Measurements from ENCODE around the gene EPN3. TPM values are rescaled to one million over a fixed set of nuclear protein-coding genes. Genes with fewer than 3 reads are reported as not detected.

Gene EPN3
- total and polyA plus RNA-seq, 4 donors: 1.3 to 2.6 (median 2.5) TPM

DNA sequence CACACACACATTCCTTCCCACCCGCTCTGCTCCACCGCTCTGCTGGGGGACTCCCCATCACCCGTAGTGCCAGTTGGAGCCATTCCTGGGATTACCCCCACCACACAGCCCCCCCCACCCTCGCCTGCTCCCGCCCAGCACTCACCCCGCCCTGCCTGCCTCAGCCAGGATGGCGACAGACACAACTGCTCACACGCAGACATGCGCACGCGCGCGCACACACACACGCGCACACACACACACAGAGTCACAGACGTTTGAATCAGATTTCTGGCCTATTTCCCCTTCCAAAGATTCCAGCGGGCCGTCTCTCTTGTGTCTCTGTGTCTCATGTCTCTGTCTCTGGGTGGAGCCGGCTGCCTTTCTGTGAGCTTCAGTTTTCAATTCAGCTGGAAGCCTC lies 32.4 kb downstream of the EPN3 start:
- Histone ChIP-seq H3K9me3 (ENCODE audit: control insufficient read depth in 4 of 4, insufficient read depth in 3 of 4, low read length in 3 of 4) (peaks cover 0 to 2% (median 0%) of the 10 kb centered on the region in 4 donors), H3K27me3 (ENCODE audit: control insufficient read depth in 3 of 3, insufficient read depth in 3 of 3, low read length in 2 of 3) (peaks cover 0 to 20% (median 6%) of the 10 kb centered on the region in 3 donors), H3K4me1 (ENCODE audit: control insufficient read depth in 5 of 5, insufficient read depth in 5 of 5, low read length in 5 of 5) (peaks cover 0 to 52% (median 20%) of the 10 kb centered on the region in 5 donors), H3K4me3 (no peak overlapping the region), H3K9ac (ENCODE audit: insufficient read depth in 1 of 2, low read length in 2 of 2) (no peak overlapping the region), H3K27ac (ENCODE audit: low read depth in 1 of 2, low read length in 1 of 2) (no peak overlapping the region), H3K36me3 (ENCODE audit: control insufficient read depth in 4 of 4, insufficient read depth in 4 of 4, low read length in 4 of 4) (peaks cover 0 to 8% (median 0%) of the 10 kb centered on the region in 4 donors)
- TF ChIP-seq, protein P1, sequence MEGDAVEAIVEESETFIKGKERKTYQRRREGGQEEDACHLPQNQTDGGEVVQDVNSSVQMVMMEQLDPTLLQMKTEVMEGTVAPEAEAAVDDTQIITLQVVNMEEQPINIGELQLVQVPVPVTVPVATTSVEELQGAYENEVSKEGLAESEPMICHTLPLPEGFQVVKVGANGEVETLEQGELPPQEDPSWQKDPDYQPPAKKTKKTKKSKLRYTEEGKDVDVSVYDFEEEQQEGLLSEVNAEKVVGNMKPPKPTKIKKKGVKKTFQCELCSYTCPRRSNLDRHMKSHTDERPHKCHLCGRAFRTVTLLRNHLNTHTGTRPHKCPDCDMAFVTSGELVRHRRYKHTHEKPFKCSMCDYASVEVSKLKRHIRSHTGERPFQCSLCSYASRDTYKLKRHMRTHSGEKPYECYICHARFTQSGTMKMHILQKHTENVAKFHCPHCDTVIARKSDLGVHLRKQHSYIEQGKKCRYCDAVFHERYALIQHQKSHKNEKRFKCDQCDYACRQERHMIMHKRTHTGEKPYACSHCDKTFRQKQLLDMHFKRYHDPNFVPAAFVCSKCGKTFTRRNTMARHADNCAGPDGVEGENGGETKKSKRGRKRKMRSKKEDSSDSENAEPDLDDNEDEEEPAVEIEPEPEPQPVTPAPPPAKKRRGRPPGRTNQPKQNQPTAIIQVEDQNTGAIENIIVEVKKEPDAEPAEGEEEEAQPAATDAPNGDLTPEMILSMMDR (IDR thresholded peaks at IDR 0.05; ENCODE audit: control extremely low read depth, extremely low read depth): no peak
- ATAC-seq (ENCODE audit: insufficient read depth, low FRiP score): no peak
- 20 to 43% methylated on average over 19 of the region's 19 CpGs for WGBS, 2 donors
- peak; percentile 88 to 94 (median 89) for DNase-seq

DNA sequence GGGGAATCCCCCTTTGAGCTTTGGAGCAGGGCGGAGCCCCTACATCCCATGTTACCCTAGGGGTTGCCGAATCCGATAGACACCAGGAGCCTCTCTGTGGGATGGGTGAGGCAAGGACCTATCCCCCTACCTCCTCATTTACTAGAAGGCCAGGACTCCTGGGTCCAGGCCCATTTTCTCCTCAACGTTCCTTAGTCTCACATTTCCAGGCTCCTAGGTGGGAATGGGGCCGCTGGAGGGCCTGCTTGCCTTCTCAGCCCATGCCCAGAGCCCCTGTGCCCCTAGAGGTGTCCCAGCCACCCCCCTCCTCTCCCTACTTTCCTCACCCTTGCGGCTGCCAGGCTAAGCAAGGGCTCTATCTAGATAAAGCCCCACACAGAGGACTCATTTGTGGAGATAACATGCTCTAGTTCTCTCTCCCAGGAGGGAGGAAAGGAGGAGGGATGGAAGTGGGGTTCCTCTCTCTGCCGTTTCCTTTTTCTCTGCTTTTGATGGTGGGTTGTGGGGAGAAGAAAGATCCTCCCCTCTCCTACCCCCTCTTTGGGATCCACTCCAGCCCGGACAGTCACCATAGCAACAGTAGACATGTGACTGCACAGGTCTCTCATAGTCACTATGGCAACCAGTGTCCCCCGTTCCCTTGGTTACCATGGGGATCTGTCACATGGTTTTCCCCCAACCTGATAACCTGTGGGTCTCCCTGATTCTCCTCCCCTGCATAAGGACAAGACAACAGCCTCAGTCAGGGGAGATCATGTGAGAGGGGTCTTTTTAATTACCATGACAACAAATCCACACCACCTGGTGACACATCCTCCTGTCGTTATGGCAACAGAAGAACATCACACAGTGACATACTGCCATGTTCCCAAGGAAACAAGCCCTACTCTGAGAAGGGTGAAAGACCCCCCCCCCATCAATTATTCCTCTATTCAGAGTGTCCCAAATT lies 33.1 kb downstream of the EPN3 start:
- Histone ChIP-seq H3K9me3 (ENCODE audit: control insufficient read depth in 4 of 4, insufficient read depth in 3 of 4, low read length in 3 of 4) (peaks cover 0 to 2% (median 0%) of the 10 kb centered on the region in 4 donors), H3K9ac (ENCODE audit: insufficient read depth in 1 of 2, low read length in 2 of 2) (peak overlapping the region in 1 of 2 donors; percentile 53), H3K4me1 (ENCODE audit: control insufficient read depth in 5 of 5, insufficient read depth in 5 of 5, low read length in 5 of 5) (peaks cover 0 to 48% (median 16%) of the 10 kb centered on the region in 5 donors), H3K27me3 (ENCODE audit: control insufficient read depth in 3 of 3, insufficient read depth in 3 of 3, low read length in 2 of 3) (peaks cover 0 to 16% (median 6%) of the 10 kb centered on the region in 3 donors), H3K27ac (ENCODE audit: low read depth in 1 of 2, low read length in 1 of 2) (no peak overlapping the region), H3K36me3 (ENCODE audit: control insufficient read depth in 4 of 4, insufficient read depth in 4 of 4, low read length in 4 of 4) (peaks cover 0 to 8% (median 0%) of the 10 kb centered on the region in 4 donors), H3K4me3 (no peak overlapping the region)
- ATAC-seq (ENCODE audit: insufficient read depth, low FRiP score): no peak
- WGBS, 2 donors: 41 to 53% methylated on average over 9 to 10 of the region's 10 CpGs
- DNase-seq: peak in 2 of 3 donors; percentile 67 to 71
- TF ChIP-seq, protein P1 (IDR thresholded peaks at IDR 0.05; ENCODE audit: control extremely low read depth, extremely low read depth): no peak

- peaks cover 0 to 12% (median 0%) of the 10 kb centered on the region in 4 donors for H3K36me3 ChIP-seq (ENCODE audit: control insufficient read depth in 4 of 4, insufficient read depth in 4 of 4, low read length in 4 of 4)
- 45 to 54% methylated on average over 2 of the region's 2 CpGs for WGBS, 2 donors
Measured at GRCh38 chr17:50566886-50567285, 34.4 kb downstream of the EPN3 start.

More at GRCh38 chr17:50566886-50567285, 34.4 kb downstream of the EPN3 start:
- Histone ChIP-seq H3K9ac (ENCODE audit: insufficient read depth in 1 of 2, low read length in 2 of 2) (no peak overlapping the region), H3K27me3 (ENCODE audit: control insufficient read depth in 3 of 3, insufficient read depth in 3 of 3, low read length in 2 of 3) (peaks cover 0 to 16% (median 6%) of the 10 kb centered on the region in 3 donors), H3K4me1 (ENCODE audit: control insufficient read depth in 5 of 5, insufficient read depth in 5 of 5, low read length in 5 of 5) (peaks cover 0 to 48% (median 16%) of the 10 kb centered on the region in 5 donors), H3K9me3 (ENCODE audit: control insufficient read depth in 4 of 4, insufficient read depth in 3 of 4, low read length in 3 of 4) (peaks cover 0 to 2% (median 0%) of the 10 kb centered on the region in 4 donors), H3K27ac (ENCODE audit: low read depth in 1 of 2, low read length in 1 of 2) (no peak overlapping the region), H3K4me3 (no peak overlapping the region)
- TF ChIP-seq, protein P1 (IDR thresholded peaks at IDR 0.05; ENCODE audit: control extremely low read depth, extremely low read depth): no peak
- ATAC-seq (ENCODE audit: insufficient read depth, low FRiP score): no peak
- peak in 1 of 3 donors; percentile 36 for DNase-seq

Measured in lung (tissue), 12 donors.